Activated CD8-positive, alpha-beta memory T cell treated with anti-CD3 and anti-CD28 coated beads, Interleukin-2, amount 50 U/mL, for 48 hours (primary cell): ENCODE results near the gene PUM2.

Experiments used
- DNase-seq: peaks from one replicate; pipeline ENCODE4 v3.0.0-alpha.2; 2020

Gene PUM2

GRCh38 chr2:20198796-20199632, 151.6 kb downstream of the PUM2 start:
- no peak for DNase-seq
